Stomach smooth muscle (tissue), 2 donors: Measurements from ENCODE around the gene ZNF581.

ENCODE experiments used
- H3K27ac ChIP-seq: one replicate; pipeline ENCODE4 v1.7.0; 2013; ENCODE audit warnings: mild to moderate bottlenecking, low read length, inconsistent platforms
- H3K27me3 ChIP-seq, 2 donors: one replicate each; pipeline ENCODE4 v1.7.0; 2013; ENCODE audit warnings: low read length in 2 of 2; ENCODE audit not compliant: insufficient read depth in 2 of 2, control insufficient read depth in 1 of 2
- H3K36me3 ChIP-seq, 2 donors: one replicate each; pipeline ENCODE4 v1.7.0; 2013; ENCODE audit warnings: low read length in 2 of 2; ENCODE audit not compliant: control insufficient read depth in 2 of 2, insufficient read depth in 2 of 2
- H3K4me1 ChIP-seq: one replicate; pipeline ENCODE4 v1.7.0; 2013; ENCODE audit warnings: low read length; ENCODE audit not compliant: control insufficient read depth, insufficient read depth
- H3K4me3 ChIP-seq, 2 donors: one replicate each; pipeline ENCODE4 v1.7.0; 2013; ENCODE audit warnings: low read length in 2 of 2
- H3K9ac ChIP-seq, 2 donors: one replicate each; pipeline ENCODE4 v1.7.0; 2013; ENCODE audit warnings: low read length in 2 of 2, mild to moderate bottlenecking in 1 of 2
- H3K9me3 ChIP-seq, 2 donors: one replicate each; pipeline ENCODE4 v1.7.0; 2013; ENCODE audit warnings: low read length in 2 of 2; ENCODE audit not compliant: control insufficient read depth in 2 of 2
- donor health status: healthy.
- donor health status: Pancreatic carcinoma.

ZNF581 gene

GRCh38 chr19:55681131-55682092 is 38.0 kb downstream of the ZNF581 start:
- Histone ChIP-seq H3K9me3 (no peaks in the 10 kb centered on the region), H3K36me3 (peaks cover 47 to 52% of the 10 kb centered on the region in 2 donors), H3K27me3 (no peaks in the 10 kb centered on the region), H3K9ac (no peak overlapping the region), H3K4me3 (no peak overlapping the region), H3K27ac (no peak overlapping the region), H3K4me1 (peaks cover 23% of the 10 kb centered on the region)

GRCh38 chr19:55683449-55684261 is 40.2 kb downstream of the ZNF581 start:
- H3K4me1 ChIP-seq = peaks cover 3% of the 10 kb centered on the region
- H3K27me3 ChIP-seq = no peaks in the 10 kb centered on the region
- H3K9ac ChIP-seq = no peak overlapping the region
- H3K27ac ChIP-seq = no peak overlapping the region
- H3K36me3 ChIP-seq = peaks cover 39 to 48% of the 10 kb centered on the region in 2 donors
- no peak overlapping the region for H3K4me3 ChIP-seq
- H3K9me3 ChIP-seq = no peaks in the 10 kb centered on the region

GRCh38 chr19:55684946-55685681 is 41.7 kb downstream of the ZNF581 start:
- H3K4me3 ChIP-seq = no peak overlapping the region
- H3K36me3 ChIP-seq = peaks cover 43 to 50% of the 10 kb centered on the region in 2 donors
- peaks cover 2% of the 10 kb centered on the region for H3K4me1 ChIP-seq
- H3K9ac ChIP-seq = no peak overlapping the region
- no peaks in the 10 kb centered on the region for H3K27me3 ChIP-seq
- H3K9me3 ChIP-seq = no peaks in the 10 kb centered on the region
- H3K27ac ChIP-seq = no peak overlapping the region

GRCh38 chr19:55685776-55686175 is 42.3 kb downstream of the ZNF581 start:
- Histone ChIP-seq H3K9me3 (no peaks in the 10 kb centered on the region), H3K27ac (no peak overlapping the region), H3K36me3 (peaks cover 44 to 50% of the 10 kb centered on the region in 2 donors), H3K27me3 (no peaks in the 10 kb centered on the region), H3K4me1 (peaks cover 2% of the 10 kb centered on the region), H3K4me3 (no peak overlapping the region), H3K9ac (no peak overlapping the region)

GRCh38 chr19:55686311-55687050 is 43.0 kb downstream of the ZNF581 start:
- no peaks in the 10 kb centered on the region for H3K27me3 ChIP-seq
- H3K9ac ChIP-seq = no peak overlapping the region
- no peak overlapping the region for H3K27ac ChIP-seq
- no peak overlapping the region for H3K4me3 ChIP-seq
- H3K36me3 ChIP-seq = peaks cover 45 to 50% of the 10 kb centered on the region in 2 donors
- H3K9me3 ChIP-seq = no peaks in the 10 kb centered on the region
- peaks cover 2% of the 10 kb centered on the region for H3K4me1 ChIP-seq

- H3K4me1 ChIP-seq = peaks cover 2% of the 10 kb centered on the region
- H3K9ac ChIP-seq = no peak overlapping the region
- peaks cover 43 to 48% of the 10 kb centered on the region in 2 donors for H3K36me3 ChIP-seq
- no peak overlapping the region for H3K27ac ChIP-seq
- no peak overlapping the region for H3K4me3 ChIP-seq
- no peaks in the 10 kb centered on the region for H3K27me3 ChIP-seq
- H3K9me3 ChIP-seq = no peaks in the 10 kb centered on the region
These were observed 44.1 kb downstream of the ZNF581 start for GRCh38 chr19:55687281-55688201.

GRCh38 chr19:55688422-55689218 is 45.2 kb downstream of the ZNF581 start:
- Histone ChIP-seq H3K27ac (no peak overlapping the region), H3K36me3 (peaks cover 48 to 54% of the 10 kb centered on the region in 2 donors), H3K9ac (no peak overlapping the region)

GRCh38 chr19:55689411-55690108 is 46.1 kb downstream of the ZNF581 start:
- Histone ChIP-seq H3K9ac (no peak overlapping the region), H3K4me3 (no peak overlapping the region), H3K27ac (no peak overlapping the region), H3K4me1 (peaks cover 2% of the 10 kb centered on the region), H3K27me3 (no peaks in the 10 kb centered on the region), H3K9me3 (no peaks in the 10 kb centered on the region), H3K36me3 (peaks cover 48 to 52% of the 10 kb centered on the region in 2 donors)

More at GRCh38 chr19:55688422-55689218, 45.2 kb downstream of the ZNF581 start:
- H3K4me3 ChIP-seq = no peak overlapping the region
- no peaks in the 10 kb centered on the region for H3K9me3 ChIP-seq
- H3K4me1 ChIP-seq = peaks cover 2% of the 10 kb centered on the region
- no peaks in the 10 kb centered on the region for H3K27me3 ChIP-seq
